Activated CD4-positive, alpha-beta T cell treated with anti-CD3 and anti-CD28 coated beads, Interleukin-2, amount 50 U/mL, for 16 hours (primary cell): Measurements from ENCODE around the gene DDX60.

Experiments used
- DNase-seq: peaks from one replicate; pipeline ENCODE4 v3.0.0-alpha.2; 2020

Gene DDX60

GRCh38 chr4:168203233-168203911 lies 115.2 kb downstream of the DDX60 start:
- no peak for DNase-seq

GRCh38 chr4:168200685-168201084 lies 117.9 kb downstream of the DDX60 start:
- no peak for DNase-seq

GRCh38 chr4:168199260-168199957 lies 119.1 kb downstream of the DDX60 start:
- peak; percentile 59 for DNase-seq

GRCh38 chr4:168197926-168198325 lies 120.6 kb downstream of the DDX60 start:
- no peak for DNase-seq

GRCh38 chr4:168188754-168189153 lies 129.8 kb downstream of the DDX60 start:
- DNase-seq, result no peak

- DNase-seq, result peak; percentile 12
Measured at GRCh38 chr4:168183717-168184571, 134.6 kb downstream of the DDX60 start.

GRCh38 chr4:168177546-168178149 lies 140.9 kb downstream of the DDX60 start:
- no peak for DNase-seq

- no peak for DNase-seq
Measured at GRCh38 chr4:168174308-168174707, 144.2 kb downstream of the DDX60 start.

GRCh38 chr4:168167714-168168284 lies 150.8 kb downstream of the DDX60 start:
- DNase-seq, result peak; percentile 56
